Measurements from ENCODE around the gene HTR3D. TPM values are rescaled to one million over a fixed set of nuclear protein-coding genes. Genes with fewer than 3 reads are reported as not detected.

The HTR3D gene
- polyA plus RNA-seq, 1 of the 3 experiments (the other 2 are of a cell fraction), result not detected

- ChIA-PET POLR2A (no interaction called here), CTCF (interaction anchor here (0.5 to 5.3 kb wide), 20 partner anchors 9 to 267 kb away, joined by 3 to 55 read pairs (median 3); partner anchors contain the start of gene EIF2B5)
- Histone ChIP-seq H2AFZ (ENCODE audit: low read depth) (peak within 1 kb of the TSS; percentile 100), H3K9ac (peak within 1 kb of the TSS; percentile 77), H3K9me3 (no peaks in the 10 kb centered on the region), H3K4me3 (ENCODE audit: low read depth in 2 of 2, low read length in 1 of 2) (peak within 1 kb of the TSS; percentile 99 to 100), H3K4me2 (peak within 1 kb of the TSS; percentile 93), H4K20me1 (ENCODE audit: insufficient read depth) (no peaks in the 10 kb centered on the region), H3K4me1 (ENCODE audit: control insufficient read depth in 1 of 2, insufficient read depth in 2 of 2, low read depth in 1 of 2, low read length in 1 of 2) (peaks cover 11 to 22% of the 10 kb centered on the region in 2 experiments; a peak in 3 of 4 replicates), H3K27me3 (ENCODE audit: insufficient read depth) (no peaks in the 10 kb centered on the region), H3K36me3 (replicated peaks in 1 of 2; ENCODE audit: control insufficient read depth in 1 of 2, insufficient read depth in 2 of 2, low read length in 1 of 2) (peaks cover 5% of the 10 kb centered on the region in 2 experiments), H3K27ac (ENCODE audit: low read depth in 2 of 2, low read length in 1 of 2) (peak within 1 kb of the TSS; percentile 45 to 94; a peak in 3 of 4 replicates), H3F3A (replicated peaks; ENCODE audit: insufficient read depth) (no peaks in the 10 kb centered on the region), H3K79me2 (ENCODE audit: insufficient read depth) (peaks cover 26% of the 10 kb centered on the region), H3K9me2 (no peaks in the 10 kb centered on the region)
- WGBS (ENCODE audit: low lambda C conversion rate), result under 1% methylated on average over 24 of the region's 55 CpGs
- TF ChIP-seq TAF1 (IDR thresholded peaks at IDR 0.05; ENCODE audit: borderline replicate concordance, low read depth, low read length) (peak; percentile 48), MXI1 (IDR thresholded peaks at IDR 0.05; ENCODE audit: low read depth, low read length) (peak; percentile 65), YY1 (IDR thresholded peaks at IDR 0.05; ENCODE audit: low read depth) (no peak; the same call in 1 of the 2 replicates), IRF3 (IDR thresholded peaks at IDR 0.05; ENCODE audit: low read depth, low read length) (no peak), RCOR1 (IDR thresholded peaks at IDR 0.05; ENCODE audit: low read length) (no peak), SMC3 (IDR thresholded peaks at IDR 0.05; ENCODE audit: low read depth, low read length) (0 out of 2 replicates have a peak, but pooled peaks have one; percentile 8), SIN3A (IDR thresholded peaks at IDR 0.05; ENCODE audit: borderline replicate concordance, low read depth, low read length) (peak; percentile 76; the same call in 1 of the 2 replicates), NRF1 (IDR thresholded peaks at IDR 0.05; ENCODE audit: low read depth, low read length) (peak; percentile 76), RAD21 (IDR thresholded peaks at IDR 0.05; ENCODE audit: low read length) (no peak), GABPA (IDR thresholded peaks at IDR 0.05; ENCODE audit: low read depth) (peak; percentile 53; the same call in 1 of the 2 replicates), EP300 (IDR thresholded peaks at IDR 0.05; ENCODE audit: borderline replicate concordance in 1 of 2, low read depth in 1 of 2, low read length in 1 of 2) (no peak), MAX (IDR thresholded peaks at IDR 0.05; ENCODE audit: low read depth) (peak; percentile 36; the same call in 1 of the 2 replicates), CHD2 (IDR thresholded peaks at IDR 0.05; ENCODE audit: low read length, partially characterized antibody) (peak; percentile 90), GATA2 (CRISPR knock-in tag; IDR thresholded peaks at IDR 0.05) (peak; percentile 74), USF1 (IDR thresholded peaks at IDR 0.05; ENCODE audit: borderline replicate concordance, low read depth) (no peak), FOXJ3 (CRISPR knock-in tag; IDR thresholded peaks at IDR 0.05) (no peak), NFIC (IDR thresholded peaks at IDR 0.05; ENCODE audit: borderline replicate concordance) (peak; percentile 4; the same call in 1 of the 2 replicates), ELF1 (IDR thresholded peaks at IDR 0.05) (peak; percentile 40; the same call in 1 of the 2 replicates), POLR2AphosphoS5 (IDR thresholded peaks at IDR 0.05; ENCODE audit: low read depth, low read length) (peak; percentile 88)
- DNase-seq, result peak; percentile 95
Observed at GRCh38 chr3:184017672-184018423, 13.7 kb upstream of the HTR3D start, which contains the start of gene ABCC5. ABCC5 (minus strand) TSS chr3:184017884; CDS start chr3:184014392, 3,492 bp downstream.

Data from SK-N-SH (cell line).